Activated CD4-positive, alpha-beta T cell treated with anti-CD3 and anti-CD28 coated beads, Interleukin-10, Interleukin-2, amounts not matched to agents 100 ng/mL and 50 ng/mL, durations not matched to agents 16 hours and 8 hours (primary cell): Measurements from ENCODE around the gene SH3RF1.
"Not testable (repeated sequence)": the region's sequence is repeated elsewhere in the genome, so short reads cannot be mapped to it uniquely, and the experiment has no call there.

ENCODE experiments used
- DNase-seq: peaks from one replicate; pipeline ENCODE4 v3.0.0-alpha.2; 2020

SH3RF1 gene

GRCh38 chr4:169197206-169197605 is 73.5 kb downstream of the SH3RF1 start:
- not testable (repeated sequence) for DNase-seq

GRCh38 chr4:169195032-169195431 is 75.7 kb downstream of the SH3RF1 start:
- no peak for DNase-seq

- not testable (repeated sequence) for DNase-seq
Observed at GRCh38 chr4:169189968-169190367, 80.8 kb downstream of the SH3RF1 start.

- no peak for DNase-seq
Observed at GRCh38 chr4:169189372-169189771, 81.4 kb downstream of the SH3RF1 start.

- no peak for DNase-seq
Observed at GRCh38 chr4:169188204-169188603, 82.6 kb downstream of the SH3RF1 start.

GRCh38 chr4:169185133-169185956 is 85.4 kb downstream of the SH3RF1 start:
- DNase-seq: no peak

GRCh38 chr4:169184686-169185085 is 86.1 kb downstream of the SH3RF1 start:
- DNase-seq: no peak

GRCh38 chr4:169184236-169184635 is 86.5 kb downstream of the SH3RF1 start:
- DNase-seq: no peak

- no peak for DNase-seq
Observed at GRCh38 chr4:169183581-169183980, 87.2 kb downstream of the SH3RF1 start.

GRCh38 chr4:169179609-169180521 is 90.9 kb downstream of the SH3RF1 start:
- DNase-seq: no peak

- DNase-seq: not testable (repeated sequence)
Observed at GRCh38 chr4:169178092-169178491, 92.7 kb downstream of the SH3RF1 start.

- DNase-seq: no peak
Observed at GRCh38 chr4:169175476-169175875, 95.3 kb downstream of the SH3RF1 start.

GRCh38 chr4:169175035-169175434 is 95.7 kb downstream of the SH3RF1 start:
- DNase-seq: no peak

GRCh38 chr4:169174247-169174646 is 96.5 kb downstream of the SH3RF1 start:
- DNase-seq: no peak

GRCh38 chr4:169167957-169168858 is 102.5 kb downstream of the SH3RF1 start:
- DNase-seq: peak; percentile 47

GRCh38 chr4:169164669-169165415 is 105.9 kb downstream of the SH3RF1 start:
- DNase-seq: no peak

GRCh38 chr4:169163947-169164668 is 106.6 kb downstream of the SH3RF1 start:
- no peak for DNase-seq

GRCh38 chr4:169163495-169163894 is 107.3 kb downstream of the SH3RF1 start:
- no peak for DNase-seq

GRCh38 chr4:169160825-169161224 is 109.9 kb downstream of the SH3RF1 start:
- no peak for DNase-seq

- DNase-seq: no peak
Observed at GRCh38 chr4:169159624-169160171, 111.1 kb downstream of the SH3RF1 start.

GRCh38 chr4:169158861-169159260 is 111.9 kb downstream of the SH3RF1 start:
- DNase-seq: no peak
